Measurements from ENCODE around the gene TRIM31. TPM values are rescaled to one million over a fixed set of nuclear protein-coding genes. Genes with fewer than 3 reads are reported as not detected.

Gene TRIM31
- total and polyA plus RNA-seq, 2 donors (not counting 1 experiment from before 2014, with no cell fraction given), result not detected

DNA sequence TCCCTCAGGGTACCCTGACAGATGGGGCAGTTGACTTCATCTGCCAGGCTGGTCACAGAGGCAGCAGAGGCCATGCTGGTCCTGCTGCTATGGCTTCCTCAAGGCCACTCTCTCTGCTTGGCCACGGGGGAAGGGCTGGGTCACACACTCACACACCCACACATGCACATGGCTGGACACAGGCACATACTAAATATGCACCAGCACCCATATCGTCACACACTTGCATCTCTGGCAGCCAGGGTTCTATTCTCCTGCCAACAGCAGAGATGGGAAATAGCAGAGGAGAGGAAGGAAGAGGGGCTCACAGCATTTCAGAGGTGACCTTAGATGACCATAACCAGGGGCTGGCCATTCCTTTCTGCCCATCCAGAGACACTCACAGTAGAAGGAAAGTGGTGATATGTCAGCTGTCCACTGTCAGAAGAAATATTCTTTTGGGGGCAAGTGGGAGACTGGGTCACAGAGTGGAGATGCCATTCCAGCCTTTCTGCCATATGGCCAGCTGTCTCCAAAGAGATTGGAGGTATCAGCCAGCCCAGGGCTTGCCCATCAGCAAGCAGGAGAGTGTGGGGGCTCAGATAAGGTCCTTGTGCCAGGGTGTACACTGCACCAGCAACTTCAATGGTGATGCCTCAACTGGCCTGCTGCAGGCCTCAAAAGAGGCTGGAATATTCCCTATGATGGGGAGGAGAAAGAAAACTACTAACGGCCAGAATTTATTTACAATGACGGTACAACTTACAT, 48.1 kb upstream of the TRIM31 start, which contains the start of gene TRIM10:
TRIM10 (minus strand) TSS at position 427 of the 747 bp plus-strand sequence; CDS start at position 74, 353 bp downstream.
- Histone ChIP-seq H3K4me2 (ENCODE audit: extremely low read depth, insufficient read depth, low read length) (no peak within 1 kb of the TSS), H3K79me2 (ENCODE audit: control insufficient read depth, insufficient read depth, low read length) (no peaks in the 10 kb centered on the region), H3K36me3 (ENCODE audit: control insufficient read depth, insufficient read depth, low read length) (no peaks in the 10 kb centered on the region), H4K20me1 (ENCODE audit: control insufficient read depth, extremely low read depth, insufficient read depth, low read length) (no peaks in the 10 kb centered on the region), H3K9ac (ENCODE audit: insufficient read depth, low read length) (no peak within 1 kb of the TSS), H3K27me3 (ENCODE audit: control insufficient read depth, insufficient read depth, low read length) (peaks cover 3% of the 10 kb centered on the region), H3K27ac (ENCODE audit: insufficient read depth, low read length) (no peak within 1 kb of the TSS), H2AFZ (ENCODE audit: low read length) (no peak within 1 kb of the TSS), H3K4me3 (replicated peaks in 1 of 4; ENCODE audit: control extremely low read depth in 1 of 4, insufficient read depth in 1 of 4, low read depth in 3 of 4, low read length in 4 of 4) (no peak within 1 kb of the TSS), H3K4me1 (ENCODE audit: control insufficient read depth, extremely low read depth, insufficient read depth, low read length) (peaks cover 3% of the 10 kb centered on the region), H3K9me3 (ENCODE audit: control insufficient read depth, insufficient read depth, low read depth, low read length) (no peaks in the 10 kb centered on the region)
- TF ChIP-seq, protein P1, sequence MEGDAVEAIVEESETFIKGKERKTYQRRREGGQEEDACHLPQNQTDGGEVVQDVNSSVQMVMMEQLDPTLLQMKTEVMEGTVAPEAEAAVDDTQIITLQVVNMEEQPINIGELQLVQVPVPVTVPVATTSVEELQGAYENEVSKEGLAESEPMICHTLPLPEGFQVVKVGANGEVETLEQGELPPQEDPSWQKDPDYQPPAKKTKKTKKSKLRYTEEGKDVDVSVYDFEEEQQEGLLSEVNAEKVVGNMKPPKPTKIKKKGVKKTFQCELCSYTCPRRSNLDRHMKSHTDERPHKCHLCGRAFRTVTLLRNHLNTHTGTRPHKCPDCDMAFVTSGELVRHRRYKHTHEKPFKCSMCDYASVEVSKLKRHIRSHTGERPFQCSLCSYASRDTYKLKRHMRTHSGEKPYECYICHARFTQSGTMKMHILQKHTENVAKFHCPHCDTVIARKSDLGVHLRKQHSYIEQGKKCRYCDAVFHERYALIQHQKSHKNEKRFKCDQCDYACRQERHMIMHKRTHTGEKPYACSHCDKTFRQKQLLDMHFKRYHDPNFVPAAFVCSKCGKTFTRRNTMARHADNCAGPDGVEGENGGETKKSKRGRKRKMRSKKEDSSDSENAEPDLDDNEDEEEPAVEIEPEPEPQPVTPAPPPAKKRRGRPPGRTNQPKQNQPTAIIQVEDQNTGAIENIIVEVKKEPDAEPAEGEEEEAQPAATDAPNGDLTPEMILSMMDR (conservative IDR thresholded peaks at IDR 0.05 in 1 of 2, IDR thresholded peaks at IDR 0.05 in 1 of 2; ENCODE audit: low read depth in 1 of 2, low read length in 2 of 2), result no peak
- no peak for TF ChIP-seq EZH2 (IDR thresholded peaks at IDR 0.05; ENCODE audit: low read length, missing control alignments)
- no peak for DNase-seq (ENCODE audit: low read depth in 2 of 2)

DNA sequence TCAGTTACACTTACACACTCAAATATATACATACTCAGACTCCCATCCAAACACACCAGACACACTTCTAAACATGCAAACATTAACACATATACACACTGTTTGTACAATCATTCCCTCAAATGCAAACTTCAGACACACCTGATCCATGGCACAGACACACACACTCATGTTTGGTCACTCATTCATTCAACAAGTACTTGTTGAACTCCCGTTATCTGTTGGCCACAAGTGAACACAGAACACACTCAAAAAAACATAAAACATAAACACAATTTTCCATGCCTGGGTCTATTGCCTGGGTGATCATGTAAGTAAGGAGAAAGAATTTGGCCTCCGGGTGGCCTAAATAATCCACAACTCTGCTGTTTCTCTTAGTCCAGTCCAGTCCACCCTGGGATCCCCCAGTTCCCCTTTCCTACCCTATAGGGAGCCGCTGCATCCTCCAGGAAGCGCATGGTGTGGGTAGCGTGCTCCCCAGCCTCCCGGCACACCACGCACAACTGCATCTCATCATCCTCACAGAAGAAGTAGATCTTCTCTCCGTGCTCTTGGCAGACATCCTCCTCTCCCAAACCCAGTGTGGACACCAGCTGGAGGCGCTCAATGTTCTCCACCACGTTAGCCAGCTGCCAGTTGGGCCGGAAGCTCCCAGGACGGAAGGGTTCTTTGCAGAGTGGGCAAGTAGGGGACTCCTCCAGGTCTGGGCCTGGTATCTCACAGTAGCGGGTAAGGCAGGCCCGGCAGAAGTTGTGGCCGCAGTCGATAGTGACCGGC, 47.3 kb upstream of the TRIM31 start:
- Histone ChIP-seq H3K4me2 (ENCODE audit: extremely low read depth, insufficient read depth, low read length) (no peak overlapping the region), H3K27ac (ENCODE audit: insufficient read depth, low read length) (no peak overlapping the region), H3K79me2 (ENCODE audit: control insufficient read depth, insufficient read depth, low read length) (no peaks in the 10 kb centered on the region), H3K4me1 (ENCODE audit: control insufficient read depth, extremely low read depth, insufficient read depth, low read length) (peaks cover 3% of the 10 kb centered on the region), H3K9ac (ENCODE audit: insufficient read depth, low read length) (no peak overlapping the region), H3K4me3 (replicated peaks in 1 of 4; ENCODE audit: control extremely low read depth in 1 of 4, insufficient read depth in 1 of 4, low read depth in 3 of 4, low read length in 4 of 4) (no peak overlapping the region), H4K20me1 (ENCODE audit: control insufficient read depth, extremely low read depth, insufficient read depth, low read length) (no peaks in the 10 kb centered on the region), H3K36me3 (ENCODE audit: control insufficient read depth, insufficient read depth, low read length) (no peaks in the 10 kb centered on the region), H2AFZ (ENCODE audit: low read length) (no peak overlapping the region), H3K27me3 (ENCODE audit: control insufficient read depth, insufficient read depth, low read length) (peaks cover 3% of the 10 kb centered on the region), H3K9me3 (ENCODE audit: control insufficient read depth, insufficient read depth, low read depth, low read length) (no peaks in the 10 kb centered on the region)
- no peak for TF ChIP-seq EZH2 (IDR thresholded peaks at IDR 0.05; ENCODE audit: low read length, missing control alignments)
- TF ChIP-seq, protein P1 (conservative IDR thresholded peaks at IDR 0.05 in 1 of 2, IDR thresholded peaks at IDR 0.05 in 1 of 2; ENCODE audit: low read depth in 1 of 2, low read length in 2 of 2), result no peak
- no peak for DNase-seq (ENCODE audit: low read depth in 2 of 2)

DNA sequence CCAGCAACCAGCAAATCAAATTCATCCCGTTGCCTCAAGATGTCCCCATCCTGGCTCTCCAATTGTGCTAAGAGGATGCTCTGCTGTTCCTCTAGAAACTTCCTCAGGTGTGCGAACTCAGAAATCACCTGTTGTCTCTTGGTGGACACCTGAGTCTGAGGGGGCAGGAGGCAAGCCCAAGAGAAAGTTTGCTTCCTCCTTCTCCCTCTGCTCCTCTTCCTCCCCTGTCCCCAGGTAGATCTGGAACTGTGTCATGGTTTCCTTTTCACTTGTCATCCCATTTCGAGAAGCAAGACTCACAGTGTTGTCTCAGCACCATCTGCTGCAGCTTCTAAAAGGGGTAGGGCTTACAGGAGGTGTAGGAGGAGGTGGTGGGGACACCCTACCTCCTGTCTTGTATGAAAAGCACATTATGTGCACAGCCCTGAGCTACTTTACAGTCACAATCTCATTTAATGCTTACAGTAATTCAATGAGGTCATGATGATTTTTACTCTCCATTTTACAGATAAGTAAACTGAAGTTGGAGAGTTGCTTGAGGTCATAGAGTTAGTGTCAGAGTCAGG, 45.7 kb upstream of the TRIM31 start:
- Histone ChIP-seq H3K4me1 (ENCODE audit: control insufficient read depth, extremely low read depth, insufficient read depth, low read length) (peaks cover 6% of the 10 kb centered on the region), H2AFZ (ENCODE audit: low read length) (no peak overlapping the region), H4K20me1 (ENCODE audit: control insufficient read depth, extremely low read depth, insufficient read depth, low read length) (no peaks in the 10 kb centered on the region), H3K27me3 (ENCODE audit: control insufficient read depth, insufficient read depth, low read length) (peaks cover 3% of the 10 kb centered on the region), H3K79me2 (ENCODE audit: control insufficient read depth, insufficient read depth, low read length) (no peaks in the 10 kb centered on the region), H3K9me3 (ENCODE audit: control insufficient read depth, insufficient read depth, low read depth, low read length) (no peaks in the 10 kb centered on the region), H3K27ac (ENCODE audit: insufficient read depth, low read length) (no peak overlapping the region), H3K36me3 (ENCODE audit: control insufficient read depth, insufficient read depth, low read length) (no peaks in the 10 kb centered on the region), H3K9ac (ENCODE audit: insufficient read depth, low read length) (no peak overlapping the region), H3K4me2 (ENCODE audit: extremely low read depth, insufficient read depth, low read length) (no peak overlapping the region), H3K4me3 (replicated peaks in 1 of 4; ENCODE audit: control extremely low read depth in 1 of 4, insufficient read depth in 1 of 4, low read depth in 3 of 4, low read length in 4 of 4) (no peak overlapping the region)
- TF ChIP-seq, protein P1 (conservative IDR thresholded peaks at IDR 0.05 in 1 of 2, IDR thresholded peaks at IDR 0.05 in 1 of 2; ENCODE audit: low read depth in 1 of 2, low read length in 2 of 2), result no peak
- TF ChIP-seq EZH2 (IDR thresholded peaks at IDR 0.05; ENCODE audit: low read length, missing control alignments), result no peak
- no peak for DNase-seq (ENCODE audit: low read depth in 2 of 2)

Data from fibroblast of lung (primary cell).